Endothelial cell of umbilical vein (primary cell): ENCODE results near the gene GNAO1. TPM values are rescaled to one million over a fixed set of nuclear protein-coding genes. Genes with fewer than 3 reads are reported as not detected.

ENCODE experiments used
- BruUV-seq: library from RNA; stranded (reverse); fragments of 400-500 nt; replicated peaks from 2 replicates; lab custom pipeline; 2021; lab: Mats Ljungman, UMichigan
- CTCF ChIA-PET: fragments of 300-600, 350-600 bp; sonication (Branson Sonifier 250); formaldehyde crosslinking; loops from one replicate; lab custom pipeline; 2021; ENCODE audit warnings: antibody characterized with exemption, inconsistent platforms; lab: Charles Lee
- POLR2A ChIA-PET: fragments of 300-600, 350-600 bp; sonication (Branson Sonifier 250); formaldehyde crosslinking; loops from one replicate; lab custom pipeline; 2021; ENCODE audit warnings: antibody characterized with exemption, inconsistent platforms; lab: Charles Lee
- DNase-seq: peaks from one replicate; pipeline ENCODE4 v3.0.0-alpha.2; 2011; ENCODE audit warnings: low read depth, low spot score
- FAIRE-seq: peaks from 2 replicates; lab custom pipeline; 2011; peaks lifted over from hg19 to GRCh38; lab: Jason Lieb, UNC
- H2AFZ ChIP-seq: 2 replicates; pipeline ENCODE4 v1.6.0; 2012; ENCODE audit warnings: low read depth, low read length, control low read depth, inconsistent platforms
- H3K27ac ChIP-seq: 2 replicates; pipeline ENCODE4 v1.5.1; 2011; ENCODE audit warnings: low read depth, mild to moderate bottlenecking, control low read depth, low read length, moderate library complexity; ENCODE audit not compliant: insufficient read depth
- H3K27me3 ChIP-seq, 2 experiments: 2 replicates each; pipeline versions ENCODE4 v1.6.0 to v1.6.1; 2011; ENCODE audit warnings: low read length in 2 of 2, mixed read lengths in 1 of 2; ENCODE audit not compliant: control insufficient read depth in 2 of 2, insufficient read depth in 2 of 2
- H3K36me3 ChIP-seq, 2 experiments: 2 replicates in 1 of 2; 3 replicates in 1 of 2; pipeline ENCODE4 v1.5.1; 2011; ENCODE audit warnings: low read length in 2 of 2, mild to moderate bottlenecking in 1 of 2, moderate library complexity in 1 of 2; ENCODE audit not compliant: control insufficient read depth in 2 of 2, insufficient read depth in 2 of 2; ENCODE audit errors: extremely low read depth in 1 of 2
- H3K4me1 ChIP-seq: 3 replicates; pipeline ENCODE4 v1.5.1; 2011; ENCODE audit warnings: mild to moderate bottlenecking, low read length; ENCODE audit not compliant: control insufficient read depth, insufficient read depth; ENCODE audit errors: extremely low read depth
- H3K4me2 ChIP-seq: 2 replicates; pipeline ENCODE4 v1.6.1; 2011; ENCODE audit warnings: low read length, control low read depth, mixed read lengths; ENCODE audit not compliant: insufficient read depth
- H3K4me3 ChIP-seq, 3 experiments: fragments of 200-600 bp in 1 of 3; sonication (generic), shearing (Covaris generic) in 1 of 3; replicated peaks in 1 of 3; 2 replicates each; pipeline ENCODE4 v1.5.1; 2011 to 2016; ENCODE audit warnings: control low read depth in 3 of 3, low read length in 3 of 3, mild to moderate bottlenecking in 2 of 3, inconsistent platforms in 1 of 3, low read depth in 1 of 3, moderate library complexity in 1 of 3; ENCODE audit not compliant: insufficient read depth in 1 of 3
- H3K79me2 ChIP-seq: 2 replicates; pipeline ENCODE4 v1.6.0; 2012; ENCODE audit warnings: low read length, inconsistent platforms; ENCODE audit not compliant: control insufficient read depth, insufficient read depth
- H3K9ac ChIP-seq: replicated peaks from 2 replicates; pipeline ENCODE3; 2011; ENCODE audit warnings: low read length, control low read depth; ENCODE audit not compliant: insufficient read depth; ENCODE audit errors: extremely low read depth
- H3K9me1 ChIP-seq: replicated peaks from 3 replicates; pipeline ENCODE4 v1.6.0; 2011; ENCODE audit warnings: mild to moderate bottlenecking, low read length; ENCODE audit not compliant: control insufficient read depth, insufficient read depth; ENCODE audit errors: extremely low read depth
- H3K9me3 ChIP-seq: replicated peaks from 2 replicates; pipeline ENCODE4 v1.5.1; 2012; ENCODE audit warnings: low read length, inconsistent platforms; ENCODE audit not compliant: control insufficient read depth, insufficient read depth
- H4K20me1 ChIP-seq: replicated peaks from 2 replicates; pipeline ENCODE3; 2011; ENCODE audit warnings: mild to moderate bottlenecking, low read length; ENCODE audit not compliant: control insufficient read depth, insufficient read depth; ENCODE audit errors: extremely low read depth
- CTCF ChIP-seq, 2 donors: IDR thresholded peaks; 1 replicate in 1 of 2; 2 replicates in 1 of 2; pipeline ENCODE4 v1.5.1; 2011; ENCODE audit warnings: low read length in 2 of 2, mild to moderate bottlenecking in 2 of 2, moderate library complexity in 2 of 2, control low read depth in 1 of 2, inconsistent platforms in 1 of 2, low read depth in 1 of 2; ENCODE audit not compliant: insufficient read depth in 1 of 2; ENCODE audit errors: extremely low read depth in 1 of 2
- EZH2 ChIP-seq: IDR thresholded peaks from 2 replicates; pipeline ENCODE4 v1.6.1; 2012; ENCODE audit warnings: borderline replicate concordance, low read depth, mild to moderate bottlenecking, moderate library complexity, low read length, inconsistent platforms; ENCODE audit not compliant: severe bottlenecking
- FOS ChIP-seq: IDR thresholded peaks from 2 replicates; pipeline ENCODE4 v1.6.1; 2011; ENCODE audit warnings: mild to moderate bottlenecking, low read length, moderate library complexity, borderline replicate concordance; ENCODE audit not compliant: insufficient read depth
- GATA2 ChIP-seq: IDR thresholded peaks from 2 replicates; pipeline ENCODE4 v1.7.0; 2011; ENCODE audit warnings: low read depth, mild to moderate bottlenecking, moderate library complexity, mixed read lengths, low read length; ENCODE audit not compliant: insufficient read length, insufficient read depth
- JUN ChIP-seq: IDR thresholded peaks from 2 replicates; pipeline ENCODE4 v1.6.1; 2011; ENCODE audit warnings: borderline replicate concordance, low read depth; ENCODE audit not compliant: insufficient read length, insufficient read depth
- MAX ChIP-seq: IDR thresholded peaks from 2 replicates; pipeline ENCODE4 v1.6.1; 2011; ENCODE audit not compliant: insufficient read depth, insufficient read length
- MYC ChIP-seq: IDR thresholded peaks from one replicate; pipeline ENCODE4 v1.6.1; 2011; ENCODE audit warnings: mild to moderate bottlenecking, low read depth, low read length
- POLR2A ChIP-seq: IDR thresholded peaks from 2 replicates; pipeline ENCODE4 v1.6.1; 2012; ENCODE audit warnings: low read depth, mild to moderate bottlenecking, control low read depth, low read length
- POLR2AphosphoS5 ChIP-seq: IDR thresholded peaks from 2 replicates; pipeline ENCODE4 v1.6.1; 2012; ENCODE audit warnings: low read depth, mild to moderate bottlenecking, control low read depth, low read length, moderate library complexity; ENCODE audit not compliant: insufficient read depth
- dilution Hi-C: fragments of 300-500 bp; cut with MboI; formaldehyde crosslinking; loops from one replicate; pipeline ENCODE4 v1.15.0; 2019; ENCODE audit warnings: low sequenced_read_pairs; ENCODE audit not compliant: extremely low pct_ligation_motif_present
- intact Hi-C: fragments of 100-400 bp; cut with micrococcal nuclease; formaldehyde crosslinking; loops from one replicate; pipeline ENCODE4 v1.10.0; 2022
- polyA plus RNA-seq, 4 experiments: library from polyadenylated mRNA; depleted of rRNA in 3 of 4; stranded (reverse) in 3 of 4; unstranded in 1 of 4; fragments of >200 nt; gene quantifications; 2 replicates each; pipeline versions ENCODE4 v1.2.1 to v1.2.3, GENCODE V29; 2011 to 2012; ENCODE audit warnings: missing spikeins in 1 of 4
- total RNA-seq: library from RNA; stranded (reverse); gene quantifications from 2 replicates; pipeline ENCODE4 v1.2.3, GENCODE V29; 2021

GNAO1 gene
- total and polyA plus RNA-seq, 2 donors (not counting 3 experiments of a cell fraction or from before 2014, with no cell fraction given), result not detected

- Histone ChIP-seq H3K79me2 (no peaks in the 10 kb centered on the region), H3K27ac (no peak overlapping the region), H2AFZ (no peak overlapping the region), H3K36me3 (no peaks in the 10 kb centered on the region), H3K9ac (no peak overlapping the region), H3K9me1 (no peaks in the 10 kb centered on the region), H3K4me3 (no peak overlapping the region), H3K9me3 (no peaks in the 10 kb centered on the region), H4K20me1 (no peaks in the 10 kb centered on the region), H3K4me1 (no peaks in the 10 kb centered on the region), H3K4me2 (no peak overlapping the region), H3K27me3 (no peaks in the 10 kb centered on the region)
- BruUV-seq, result no TSS peak
- ChIA-PET CTCF (interaction anchor here (1.6 kb wide), 1 partner anchor 23 kb away, joined by 6 read pairs; no protein-coding TSS in a partner anchor), POLR2A (no interaction called here)
- no peak for TF ChIP-seq MYC
- no peak for TF ChIP-seq POLR2AphosphoS5
- TF ChIP-seq POLR2A, result no peak
- intact Hi-C loops (no loop called here), dilution Hi-C loops (no loop called here)
- FAIRE-seq (no peak), DNase-seq (no peak)
Observed at GRCh38 chr16:56295739-56296527, 104.6 kb downstream of the GNAO1 start.

GRCh38 chr16:56297684-56298083 lies 106.4 kb downstream of the GNAO1 start:
- Histone ChIP-seq H4K20me1 (no peaks in the 10 kb centered on the region), H3K27ac (no peak overlapping the region), H3K9me3 (no peaks in the 10 kb centered on the region), H3K4me3 (no peak overlapping the region), H3K36me3 (no peaks in the 10 kb centered on the region), H3K79me2 (no peaks in the 10 kb centered on the region), H3K27me3 (no peaks in the 10 kb centered on the region), H3K4me2 (no peak overlapping the region), H3K9ac (no peak overlapping the region), H3K4me1 (no peaks in the 10 kb centered on the region), H3K9me1 (no peaks in the 10 kb centered on the region), H2AFZ (no peak overlapping the region)
- DNase-seq (no peak), FAIRE-seq (no peak)
- intact Hi-C loops, result no loop called here
- CTCF ChIA-PET, result interaction anchor here (1.2 to 1.6 kb wide), 2 partner anchors 21 to 59 kb away, joined by 4 to 6 read pairs; no protein-coding TSS in a partner anchor
- POLR2A ChIA-PET, result no interaction called here
- dilution Hi-C loops, result no loop called here
- no TSS peak for BruUV-seq
- no peak for TF ChIP-seq CTCF (IDR thresholded peaks at IDR 0.05; ENCODE audit: extremely low read depth in 1 of 2, insufficient read depth in 1 of 2, low read depth in 1 of 2, low read length in 2 of 2)
- no peak for TF ChIP-seq JUN
- TF ChIP-seq FOS, result no peak
- TF ChIP-seq EZH2, result no peak
- TF ChIP-seq MYC, result no peak
- TF ChIP-seq POLR2A, result no peak
- TF ChIP-seq POLR2AphosphoS5, result no peak
- TF ChIP-seq MAX, result no peak
- no peak for TF ChIP-seq GATA2
